ENCODE data around the gene SNAPC3.

Gene SNAPC3

DNA sequence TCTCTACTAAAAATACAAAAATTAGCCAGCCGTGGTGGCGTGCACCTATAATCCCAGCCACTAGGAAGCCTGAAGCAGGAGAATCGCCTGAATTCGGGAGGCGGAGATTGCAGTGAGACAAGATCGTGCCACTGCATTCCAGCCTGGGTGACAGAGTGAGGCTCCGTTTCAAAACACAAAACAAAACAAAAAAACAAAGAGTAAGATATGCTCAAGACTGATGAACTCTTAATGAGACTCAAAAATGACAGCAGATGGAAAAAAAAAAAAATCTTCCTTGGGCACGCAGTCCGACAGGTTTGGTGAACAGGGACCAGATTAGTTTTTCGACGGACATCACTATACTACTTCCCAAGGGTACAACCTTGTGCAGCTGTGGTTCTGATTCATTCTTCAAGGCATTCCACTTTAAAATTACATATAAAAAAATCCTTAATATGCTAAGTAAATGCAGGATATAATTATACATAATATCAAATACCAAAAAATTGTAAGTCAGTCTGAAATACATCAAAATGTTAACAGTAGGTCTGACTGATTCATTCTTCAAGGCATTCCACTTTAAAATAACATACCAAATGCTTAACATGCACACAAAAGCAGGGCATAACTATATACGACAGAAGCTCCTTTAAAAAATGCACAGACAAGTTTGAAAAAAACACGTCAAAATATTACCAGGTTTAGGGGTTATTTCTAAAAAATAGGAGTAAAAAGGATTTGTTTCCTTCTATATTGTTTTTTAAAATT, 75.7 kb downstream of the SNAPC3 start:
- DNase-seq: no peak

DNA sequence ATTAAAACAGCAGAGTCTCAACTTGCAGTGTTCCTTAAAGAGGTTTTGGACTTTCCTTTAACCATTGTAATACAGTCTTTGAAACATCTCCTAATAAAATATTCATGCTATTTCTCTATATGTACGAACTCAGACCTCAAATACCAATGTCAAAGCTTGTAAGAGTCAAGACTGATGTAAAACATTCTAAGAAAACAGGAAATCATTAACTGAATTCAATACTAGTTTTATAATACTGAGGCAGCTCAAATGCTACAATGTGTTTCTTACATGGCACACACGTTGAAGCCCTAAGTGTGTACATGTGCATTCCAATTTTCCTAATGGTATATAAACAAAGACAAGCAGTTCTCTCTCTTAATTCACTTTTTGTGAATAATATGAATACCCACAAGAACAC, 76.5 kb downstream of the SNAPC3 start:
- DNase-seq: no peak

DNA sequence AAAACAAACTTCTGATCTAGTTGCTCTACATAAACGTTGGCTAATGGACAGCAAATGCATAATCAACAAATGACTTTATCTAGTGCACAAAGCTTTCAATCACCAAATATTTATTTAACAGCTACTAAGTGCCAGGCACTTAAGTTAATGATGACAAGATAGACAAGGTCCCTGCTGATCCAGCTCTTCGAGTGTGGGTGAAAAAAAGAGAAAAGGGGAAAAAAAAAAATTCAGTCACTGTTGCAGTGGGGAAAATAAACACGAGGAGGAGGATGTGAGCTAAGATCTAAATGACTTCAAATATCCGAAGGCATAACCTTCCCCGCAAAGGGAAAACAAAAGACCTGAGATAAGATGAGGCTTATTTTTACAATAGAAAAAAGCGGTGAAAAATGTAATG, 78.5 kb downstream of the SNAPC3 start:
- no peak for DNase-seq

DNA sequence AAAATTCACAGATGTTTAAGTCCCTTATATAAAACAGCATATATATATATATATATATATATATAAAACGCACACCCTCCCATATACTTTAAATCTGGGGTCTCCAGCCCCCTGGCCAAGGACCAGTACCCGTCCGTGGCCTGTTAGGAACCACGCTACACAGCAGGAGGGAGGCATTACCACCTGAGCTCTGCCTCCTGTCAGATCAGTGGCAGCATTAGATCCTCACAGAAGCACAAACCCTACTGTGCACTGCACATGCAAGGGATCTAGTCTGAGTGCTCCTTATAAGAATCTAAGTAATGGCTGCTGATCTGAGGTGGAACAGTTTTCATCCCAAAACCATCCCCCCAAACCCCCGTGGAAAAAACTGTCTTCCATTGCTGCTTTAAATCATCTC, 79.1 kb downstream of the SNAPC3 start:
- no peak for DNase-seq

DNA sequence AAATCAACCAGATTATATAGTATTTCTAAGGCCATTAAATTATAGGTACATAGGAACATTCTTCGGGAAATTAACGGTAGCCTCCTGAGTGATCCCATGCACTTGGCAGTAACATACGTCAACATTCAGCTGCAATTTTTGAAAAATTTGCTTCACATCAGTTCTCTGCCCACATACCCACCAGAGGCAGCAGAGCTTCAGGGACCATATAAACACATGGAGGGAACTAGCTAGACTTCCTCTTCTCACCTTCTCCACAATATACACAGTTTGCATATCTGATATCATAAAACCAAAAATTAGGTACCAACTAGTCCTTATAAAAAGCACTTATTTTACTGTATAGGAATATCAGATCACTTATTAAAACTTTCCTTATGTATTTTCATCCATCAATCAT, 83.2 kb downstream of the SNAPC3 start:
- no peak for DNase-seq

DNA sequence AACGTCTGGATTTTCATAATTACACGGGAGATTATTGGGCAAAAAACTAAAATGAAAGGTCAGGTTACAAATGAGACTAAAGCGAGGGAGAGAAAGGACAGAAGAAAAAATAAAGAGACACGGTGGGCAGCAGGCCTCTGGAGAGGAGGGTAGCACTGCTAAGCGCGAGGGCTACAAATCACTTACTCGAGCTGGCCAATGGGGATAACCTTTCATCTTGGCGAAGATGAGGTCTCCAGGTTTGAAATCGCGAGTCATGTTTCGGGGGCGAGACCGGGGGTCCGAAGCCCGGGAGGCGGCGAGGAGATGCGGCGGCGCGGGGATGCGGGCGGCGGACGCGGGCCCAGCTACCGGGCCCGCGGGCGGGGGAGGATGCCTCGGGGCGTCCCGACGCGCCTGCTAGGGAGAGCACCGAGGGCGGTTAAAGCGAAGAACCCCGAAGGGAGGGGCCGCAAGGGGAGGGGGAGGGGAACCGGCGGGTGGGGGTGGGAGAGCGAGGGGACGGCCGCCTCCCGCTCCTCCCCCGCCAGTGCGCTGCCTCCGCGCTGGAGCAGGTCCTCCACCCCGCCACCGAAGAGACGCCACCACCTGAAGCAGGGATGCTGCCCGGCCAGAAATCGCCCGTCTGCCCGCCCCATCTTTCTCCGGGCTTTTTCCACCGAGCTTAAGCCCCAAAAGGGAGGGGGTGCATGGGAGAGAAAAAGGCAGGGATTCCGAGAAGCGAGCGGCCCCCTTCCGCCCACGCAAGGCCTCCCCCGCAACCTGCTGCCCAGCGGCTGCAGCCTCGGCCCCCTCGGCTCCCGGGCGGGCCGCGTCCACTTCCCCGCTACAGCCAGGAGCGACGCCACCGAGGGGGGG, 87.5 kb downstream of the SNAPC3 start:
- DNase-seq: peak; percentile 34

DNA sequence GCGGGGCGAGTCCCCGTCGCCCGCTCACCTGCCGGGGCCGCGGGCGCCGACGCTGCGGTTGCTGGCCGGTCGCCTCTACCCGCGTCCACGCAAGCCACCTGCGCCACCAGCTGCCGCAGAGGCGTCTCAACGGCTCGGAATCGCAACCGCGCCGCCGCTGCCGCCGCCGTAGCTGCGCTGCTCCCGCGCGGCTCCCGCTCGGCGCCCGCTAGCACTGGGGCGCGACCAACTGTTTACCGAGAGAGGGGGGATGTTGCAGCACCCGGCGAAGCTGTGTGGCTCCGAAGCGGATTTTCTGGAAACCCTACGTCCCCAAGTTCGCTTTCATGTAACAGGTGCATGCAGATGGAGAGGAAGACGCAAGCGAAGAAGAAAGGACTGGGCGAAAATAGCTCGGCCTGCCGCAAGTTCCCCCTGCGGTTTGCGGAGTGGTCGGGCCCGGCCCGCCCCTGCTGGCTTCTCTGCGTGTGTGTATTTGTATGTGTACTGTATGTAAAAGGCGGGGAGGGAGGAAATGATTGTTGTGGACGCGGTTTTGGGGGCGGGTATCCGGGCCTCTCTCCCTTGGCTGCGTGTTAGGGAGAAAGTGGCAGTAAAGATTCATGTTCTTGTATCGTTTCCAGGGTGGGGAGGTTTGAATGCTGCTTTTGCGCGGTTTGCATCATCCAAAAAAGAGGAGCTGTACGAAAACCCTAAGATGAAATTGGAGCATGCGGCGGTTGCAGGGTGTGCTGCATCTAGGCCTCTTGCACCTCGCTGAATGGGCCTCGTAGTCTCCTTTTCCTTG, 88.3 kb downstream of the SNAPC3 start, which contains the start of gene PSIP1:
Gene PSIP1 (minus strand): TSS at position 182 of the 787 bp plus-strand sequence. CDS start 782 bp downstream, outside the sequence.
- DNase-seq: peak; percentile 87

Data from NCI-H510A treated with DMSO at 0.1 percent for 48 hours (cell line).